Adrenal gland (tissue), 12 donors: Measurements from ENCODE around the gene TRIP10. TPM values are rescaled to one million over a fixed set of nuclear protein-coding genes. Genes with fewer than 3 reads are reported as not detected.

Experiments
- DNase-seq, 7 donors: peaks; one replicate each; pipeline ENCODE4 v3.0.0-alpha.2; 2019 to 2020
- H3K27ac ChIP-seq, 5 donors: fragments of 200-600 bp; sonication (generic) in 4 of 5; 1 replicate in 3 of 5; 2 replicates in 2 of 5; pipeline versions ENCODE4 v1.5.1 to v1.8.0; 2016 to 2020; ENCODE audit warnings: mild to moderate bottlenecking in 1 of 5
- H3K27me3 ChIP-seq: fragments of 200-600 bp; 2 replicates; pipeline ENCODE4 v1.8.0; 2021
- H3K36me3 ChIP-seq, 2 donors: fragments of 200-600 bp; replicated peaks in 1 of 2; 1 replicate in 1 of 2; 2 replicates in 1 of 2; pipeline versions ENCODE4 v1.5.1 to v1.8.0; 2018 to 2022
- H3K4me1 ChIP-seq, 2 donors: fragments of 200-600 bp; replicated peaks in 1 of 2; 1 replicate in 1 of 2; 2 replicates in 1 of 2; pipeline versions ENCODE4 v1.5.1 to v1.8.0; 2018 to 2021
- H3K4me3 ChIP-seq, 4 donors: fragments of 200-600 bp; sonication (generic) in 3 of 4; one replicate each; pipeline ENCODE4 v1.5.1; 2016 to 2018
- H3K9me3 ChIP-seq, 3 donors: fragments of 200-600 bp; sonication (generic) in 1 of 3; replicated peaks in 1 of 3; 1 replicate in 2 of 3; 2 replicates in 1 of 3; pipeline versions ENCODE4 v1.5.1 to v1.8.0; 2016 to 2021
- CTCF ChIP-seq, 6 experiments: fragments of 450-650 bp in 4 of 6; fragments of 200-600 bp in 2 of 6; sonication (generic) in 1 of 6; IDR thresholded peaks; 1 replicate in 5 of 6; 2 replicates in 1 of 6; pipeline versions ENCODE4 v1.5.1 to v1.8.0; 2016 to 2021; ENCODE audit warnings: antibody characterized with exemption in 6 of 6, mild to moderate bottlenecking in 2 of 6, moderate library complexity in 1 of 6
- POLR2A ChIP-seq, 2 donors: fragments of 450-650 bp; IDR thresholded peaks; one replicate each; pipeline ENCODE4 v1.6.1; 2017; ENCODE audit warnings: antibody characterized with exemption in 2 of 2, mild to moderate bottlenecking in 2 of 2, moderate library complexity in 1 of 2
- WGBS, 4 donors: extraction: QIAGEN DNeasy Blood & Tissue Kit in 2 of 4; methylation state at CpG; one replicate each; pipeline versions ENCODE4 v1.1.5 to v1.1.7; 2013 to 2017; 5-methylcytosine and 5-hydroxymethylcytosine counted together
- intact Hi-C, 2 donors: fragments of 100-400 bp; cut with DNase I; formaldehyde crosslinking; loops; one replicate each; pipeline versions ENCODE4 v1.14.1 to v1.15.0; 2022 to 2023
- polyA plus RNA-seq, 3 donors: library from polyadenylated mRNA; stranded (reverse); fragments of 200-250 nt in 2 of 3; fragments of 350-450 nt in 1 of 3; fragmentation: Illumina TruSeq in 1 of 3; extraction: RNeasy Lipid Tissue Mini Kit (QIAGEN cat#74804) in 1 of 3; gene quantifications; one replicate each; pipeline ENCODE4 v1.2.3, GENCODE V29; 2013 to 2014
- total RNA-seq, 9 donors: library from RNA; depleted of rRNA in 4 of 9; stranded (reverse); fragments of >200 nt in 4 of 9; fragments of 120-200 nt in 1 of 9; fragmentation: NEBNext Ultra II Directional in 1 of 9; extraction: Animal tissue kit (Norgen Biotek cat#: 25700) in 1 of 9; gene quantifications; one replicate each; pipeline versions ENCODE4 v1.1.0 to v1.2.4, GENCODE V29; 2013 to 2023
- donor health status: healthy with polysubstance abuse.
- donor health status: Bipolar disorder and iron deficiency.
- donor health status: DM: yes; HTN: yes; CAD: no.
- donor health status: DM: no; HTN: no; CAD: no.
- donor health status: DM: no; HTN: no; CAD: no.
- donor health status: DM: yes; HTN: yes; CAD: no.

The TRIP10 gene
- total and polyA plus RNA-seq, 12 donors: 22.5 to 425 (median 74.8) TPM

DNA sequence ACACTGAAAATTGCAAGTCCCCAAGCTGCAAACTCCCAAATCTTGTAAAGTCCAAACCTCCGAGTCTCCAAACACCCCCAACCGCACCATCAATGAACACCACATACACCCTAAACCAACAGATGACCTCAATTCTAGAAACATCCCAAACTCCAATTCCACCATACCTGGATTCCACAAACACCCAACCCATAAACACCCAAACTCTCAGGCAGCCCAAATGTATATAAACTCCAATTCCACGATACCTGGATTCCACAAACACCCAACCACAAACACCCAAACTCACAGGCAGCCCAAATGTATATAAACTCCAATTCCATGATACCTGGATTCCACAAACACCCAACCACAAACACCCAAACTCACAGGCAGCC lies 19.5 kb upstream of the TRIP10 start:
- peak overlapping the region in 3 of 4 donors; percentile 10 to 58 (median 33) for H3K4me3 ChIP-seq
- peaks cover 38 to 44% of the 10 kb centered on the region in 2 donors for H3K4me1 ChIP-seq
- 71 to 91% (median 84%) methylated on average over 3 of the region's 3 CpGs for WGBS, 4 donors
- intact Hi-C loops: no loop called here
- no peaks in the 10 kb centered on the region for H3K9me3 ChIP-seq
- peak overlapping the region in 3 of 5 donors; percentile 60 to 74 (median 71) for H3K27ac ChIP-seq
- TF ChIP-seq POLR2A (IDR thresholded peaks at IDR 0.05) (no peak), CTCF (IDR thresholded peaks at IDR 0.05) (no peak)
- no peak for DNase-seq
- no peaks in the 10 kb centered on the region for H3K27me3 ChIP-seq
- H3K36me3 ChIP-seq: peaks cover 0 to 18% of the 10 kb centered on the region in 2 donors

DNA sequence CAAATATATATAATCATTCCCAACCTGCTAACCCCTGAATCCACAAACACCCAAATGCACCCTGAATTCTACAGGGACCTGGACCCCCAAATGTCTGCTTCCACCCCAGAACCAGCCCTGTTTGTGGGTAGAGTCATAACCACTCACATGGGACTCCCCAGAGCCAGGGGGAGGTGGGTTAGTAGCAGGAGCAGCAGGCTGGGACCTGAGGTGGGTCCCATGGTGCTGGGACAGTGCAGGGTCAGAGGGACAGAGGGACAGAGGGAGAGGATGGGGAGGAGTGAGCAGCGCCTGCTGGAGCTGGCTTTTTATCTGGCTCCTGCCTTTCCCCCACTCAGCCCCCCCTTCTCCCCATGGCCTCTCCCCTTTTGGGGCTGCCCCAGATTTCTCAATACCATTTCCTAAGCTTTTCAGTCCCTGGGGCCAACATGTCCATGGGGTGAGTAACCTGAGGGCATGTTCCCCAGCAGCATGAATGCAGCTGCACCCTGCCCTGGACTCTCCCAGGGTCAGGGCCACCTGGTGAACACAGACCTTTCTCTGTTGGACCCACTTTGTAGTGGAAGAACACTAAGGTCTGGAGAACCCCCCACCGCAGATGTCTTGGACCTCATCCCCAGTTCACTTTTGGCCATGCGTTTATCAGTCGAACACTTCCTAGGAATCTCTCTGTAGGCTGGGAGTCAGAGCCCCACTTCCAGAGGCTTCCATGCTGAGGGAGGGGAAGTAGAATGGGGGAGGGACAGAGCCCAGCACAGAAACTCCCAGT lies 18.9 kb upstream of the TRIP10 start, which contains the start of gene C3:
Gene C3, minus strand, starts transcription at position 282 of the 769 bp plus-strand sequence. Its CDS starts 61 bp downstream, at position 221.
- TF ChIP-seq CTCF (IDR thresholded peaks at IDR 0.05): no peak
- peak; percentile 82 to 89 for TF ChIP-seq POLR2A (IDR thresholded peaks at IDR 0.05)
- H3K4me1 ChIP-seq: peaks cover 44 to 50% of the 10 kb centered on the region in 2 donors
- peaks cover 0 to 18% of the 10 kb centered on the region in 2 donors for H3K36me3 ChIP-seq
- DNase-seq: peak; percentile 77 to 97 (median 92)
- intact Hi-C loops: no loop called here
- peak within 1 kb of the TSS; percentile 65 to 84 (median 72) for H3K27ac ChIP-seq
- no peaks in the 10 kb centered on the region for H3K9me3 ChIP-seq
- WGBS, 4 donors: 17 to 43% (median 27%) methylated on average over 4 of the region's 4 CpGs
- H3K27me3 ChIP-seq: no peaks in the 10 kb centered on the region
- peak within 1 kb of the TSS in 3 of 4 donors; percentile 10 to 58 (median 33) for H3K4me3 ChIP-seq

GRCh38 chr19:6721138-6721474 lies 18.4 kb upstream of the TRIP10 start:
- H3K27me3 ChIP-seq: no peaks in the 10 kb centered on the region
- peak overlapping the region; percentile 65 to 84 (median 72) for H3K27ac ChIP-seq
- no peaks in the 10 kb centered on the region for H3K9me3 ChIP-seq

DNA sequence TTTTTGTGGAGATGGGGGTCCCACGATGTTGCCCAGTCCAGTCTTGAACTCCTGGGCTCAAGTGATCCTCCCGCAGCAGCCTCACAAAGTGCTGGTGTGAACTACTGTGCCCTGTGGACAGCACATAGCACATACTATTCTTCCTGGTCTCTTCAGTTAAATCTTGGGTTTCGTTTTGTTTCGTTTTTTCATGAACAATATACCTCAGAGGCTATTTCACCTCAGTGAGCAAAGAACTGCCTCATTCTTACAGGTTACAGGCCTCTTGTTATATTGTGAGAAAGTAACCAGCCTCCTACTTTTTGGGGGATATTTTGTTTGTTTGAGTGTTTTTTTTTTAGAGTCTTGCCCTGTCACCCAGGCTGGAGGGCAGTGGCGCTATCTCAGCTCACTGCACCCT lies 17.7 kb upstream of the TRIP10 start:
- Histone ChIP-seq H3K9me3 (no peaks in the 10 kb centered on the region), H3K4me3 (no peak overlapping the region), H3K27me3 (no peaks in the 10 kb centered on the region), H3K36me3 (peaks cover 0 to 7% of the 10 kb centered on the region in 2 donors), H3K4me1 (peaks cover 44 to 54% of the 10 kb centered on the region in 2 donors), H3K27ac (peak overlapping the region in 1 of 5 donors; percentile 72)
- DNase-seq: no peak
- 69 to 80% (median 76%) methylated on average over 5 of the region's 5 CpGs for WGBS, 4 donors
- TF ChIP-seq CTCF (IDR thresholded peaks at IDR 0.05): no peak
- TF ChIP-seq POLR2A (IDR thresholded peaks at IDR 0.05): no peak
- intact Hi-C loops: no loop called here

More at GRCh38 chr19:6721138-6721474, 18.4 kb upstream of the TRIP10 start:
- H3K36me3 ChIP-seq: peaks cover 0 to 14% of the 10 kb centered on the region in 2 donors
- no peak for DNase-seq
- H3K4me1 ChIP-seq: peaks cover 44 to 54% of the 10 kb centered on the region in 2 donors
- TF ChIP-seq CTCF (IDR thresholded peaks at IDR 0.05) (no peak), POLR2A (IDR thresholded peaks at IDR 0.05) (no peak)
- intact Hi-C loops: no loop called here
- H3K4me3 ChIP-seq: no peak overlapping the region
